GM12878 (cell line): ENCODE results near the gene CTSK. TPM values are rescaled to one million over a fixed set of nuclear protein-coding genes. Genes with fewer than 3 reads are reported as not detected.

Experiments
- ATAC-seq: fragments of 200-7000 bp; cut with Tn5 transposase; 3 replicates; pipeline ENCODE4 v1.9.1; 2020; ENCODE audit warnings: mild to moderate bottlenecking, moderate library complexity
- BruUV-seq: library from RNA; stranded (reverse); fragments of 400-500 nt; replicated peaks from 2 replicates; lab custom pipeline; 2021; lab: Mats Ljungman, UMichigan
- CTCF ChIA-PET: fragments of 300-600 bp; sonication (Branson Sonifier 250); formaldehyde crosslinking; extraction: SDS; loops from one replicate; lab custom pipeline; 2021; ENCODE audit warnings: inconsistent platforms; lab: Yijun Ruan, JAX
- POLR2A ChIA-PET: fragments of 350-600 bp; formaldehyde crosslinking; extraction: SDS; loops from one replicate; lab custom pipeline; 2021; ENCODE audit warnings: inconsistent platforms; lab: Charles Lee
- RAD21 ChIA-PET: fragments of 300-600 bp; sonication (Branson Sonifier 250); formaldehyde crosslinking; loops from one replicate; lab custom pipeline; 2023; ENCODE audit warnings: antibody characterized with exemption; ENCODE audit not compliant: unreplicated experiment; lab: Charles Lee
- SMC1A ChIA-PET: fragments of 300-600 bp; sonication (Branson Sonifier 250); formaldehyde crosslinking; loops from one replicate; lab custom pipeline; 2023; ENCODE audit not compliant: unreplicated experiment, uncharacterized antibody; lab: Charles Lee
- DNase-seq: peaks from one replicate; pipeline ENCODE4 v3.0.0-alpha.2; 2011; ENCODE audit warnings: low read depth, low spot score
- FAIRE-seq: peaks from 3 replicates; lab custom pipeline; 2011; peaks lifted over from hg19 to GRCh38; lab: Jason Lieb, UNC
- H2AFZ ChIP-seq: 2 replicates; pipeline ENCODE4 v1.6.0; 2011; ENCODE audit warnings: low read depth, low read length, control low read depth; ENCODE audit not compliant: control insufficient read depth
- H3K27ac ChIP-seq: 2 replicates; pipeline ENCODE4 v1.5.1; 2011; ENCODE audit warnings: control low read depth; ENCODE audit not compliant: control insufficient read depth, insufficient read depth
- H3K27me3 ChIP-seq, 2 experiments: replicated peaks in 1 of 2; 2 replicates each; pipeline versions ENCODE4 v1.6.0 to v1.6.1; 2011; ENCODE audit warnings: low read length in 1 of 2; ENCODE audit not compliant: control insufficient read depth in 2 of 2, insufficient read depth in 2 of 2
- H3K36me3 ChIP-seq, 2 experiments: 2 replicates each; pipeline ENCODE4 v1.5.1; 2011; ENCODE audit warnings: low read length in 1 of 2; ENCODE audit not compliant: control insufficient read depth in 2 of 2, insufficient read depth in 2 of 2
- H3K4me1 ChIP-seq: 2 replicates; pipeline ENCODE4 v1.6.1; 2011; ENCODE audit warnings: mild to moderate bottlenecking, low read length, moderate library complexity, mixed read lengths; ENCODE audit not compliant: control insufficient read depth, insufficient read depth
- H3K4me2 ChIP-seq: 2 replicates; pipeline ENCODE4 v1.6.0; 2011; ENCODE audit warnings: control low read depth; ENCODE audit not compliant: control insufficient read depth, insufficient read depth
- H3K4me3 ChIP-seq: fragments of 200-600 bp; sonication (generic); 2 replicates; pipeline ENCODE4 v1.5.1; 2016
- H3K79me2 ChIP-seq: 2 replicates; pipeline ENCODE4 v1.6.0; 2011; ENCODE audit warnings: low read length; ENCODE audit not compliant: control insufficient read depth, insufficient read depth
- H3K9ac ChIP-seq: 2 replicates; pipeline ENCODE4 v1.8.0; 2011; ENCODE audit warnings: low read length, control low read depth, mixed read lengths; ENCODE audit not compliant: control insufficient read depth, insufficient read depth
- H3K9me3 ChIP-seq: replicated peaks from 3 replicates; pipeline ENCODE4 v1.5.1; 2011; ENCODE audit warnings: mild to moderate bottlenecking, low read length; ENCODE audit not compliant: control insufficient read depth, insufficient read depth
- H4K20me1 ChIP-seq: 2 replicates; pipeline ENCODE4 v1.6.0; 2011; ENCODE audit not compliant: control insufficient read depth, insufficient read depth
- ATF3 ChIP-seq: IDR thresholded peaks from 2 replicates; pipeline ENCODE4 v1.6.1; 2011; ENCODE audit warnings: low read depth, mild to moderate bottlenecking, low read length, moderate library complexity, borderline replicate concordance; ENCODE audit errors: extremely low read depth
- BACH1 ChIP-seq: fragments of 450-650 bp; IDR thresholded peaks from 2 replicates; pipeline ENCODE4 v1.6.1; 2017; ENCODE audit warnings: mild to moderate bottlenecking, borderline replicate concordance
- CBX3 ChIP-seq: fragments of 200-600 bp; sonication (generic); IDR thresholded peaks from 2 replicates; pipeline ENCODE4 v1.6.1; 2016; ENCODE audit warnings: low read depth, borderline replicate concordance
- CEBPB ChIP-seq, 2 experiments: fragments of 150-350 bp in 1 of 2; IDR thresholded peaks; 2 replicates each; pipeline ENCODE4 v1.6.1; 2012 to 2014; ENCODE audit warnings: low read depth in 2 of 2, low read length in 2 of 2, borderline replicate concordance in 1 of 2, inconsistent platforms in 1 of 2
- CEBPZ ChIP-seq: fragments of 150-350 bp; IDR thresholded peaks from 2 replicates; pipeline ENCODE4 v1.6.1; 2016; ENCODE audit warnings: low read depth, low read length
- IRF3 ChIP-seq: fragments of 450-650 bp; IDR thresholded peaks from 2 replicates; pipeline ENCODE4 v1.6.1; 2014; ENCODE audit warnings: mild to moderate bottlenecking
- IRF4 ChIP-seq: IDR thresholded peaks from 2 replicates; pipeline ENCODE4 v1.6.1; 2011; ENCODE audit warnings: low read depth, low read length
- MTA3 ChIP-seq: IDR thresholded peaks from 2 replicates; pipeline ENCODE4 v1.6.1; 2012; ENCODE audit warnings: low read length, inconsistent platforms, borderline replicate concordance
- NFXL1 ChIP-seq: fragments of 450-650 bp; IDR thresholded peaks from 2 replicates; pipeline ENCODE4 v1.6.1; 2017; ENCODE audit warnings: antibody characterized with exemption, mild to moderate bottlenecking, borderline replicate concordance
- NR2C1 ChIP-seq: fragments of 450-650 bp; IDR thresholded peaks from 2 replicates; pipeline ENCODE4 v1.6.1; 2017; ENCODE audit warnings: antibody characterized with exemption, mild to moderate bottlenecking, moderate library complexity
- PBX3 ChIP-seq: IDR thresholded peaks from 2 replicates; pipeline ENCODE4 v1.6.1; 2011; ENCODE audit warnings: mild to moderate bottlenecking, low read depth, low read length, moderate library complexity; ENCODE audit not compliant: insufficient replicate concordance
- RAD21 ChIP-seq: IDR thresholded peaks from 2 replicates; pipeline ENCODE4 v1.6.1; 2011; ENCODE audit warnings: mild to moderate bottlenecking, low read depth, low read length, moderate library complexity; ENCODE audit not compliant: insufficient read depth
- WGBS: methylation state at CpG from one replicate; pipeline ENCODE4 v1.1.6; 2016; ENCODE audit warnings: low lambda C conversion rate; ENCODE audit not compliant: insufficient replicate concordance, insufficient coverage; ENCODE audit errors: missing lambda C conversion rate; 5-methylcytosine and 5-hydroxymethylcytosine counted together
- in situ Hi-C: fragments of 300-500 bp; cut with MboI; formaldehyde crosslinking; loops from 9 replicates; pipeline ENCODE4 v1.14.3; 2018; ENCODE audit warnings: mixed read lengths
- intact Hi-C: fragments of 100-400 bp; cut with micrococcal nuclease; formaldehyde crosslinking; loops from one replicate; pipeline ENCODE4 v1.14.2; 2022; ENCODE audit not compliant: unreplicated experiment
- polyA plus RNA-seq, 11 experiments: library from polyadenylated mRNA; depleted of rRNA in 4 of 11; unstranded in 6 of 11; stranded (reverse) in 5 of 11; fragments of >200 nt; fragmentation: Nextera tagmentation in 4 of 11; fragmentation: Illumina TruSeq in 1 of 11; extraction: Ambion mirVana in 4 of 11; extraction: Trizol in 1 of 11; gene quantifications; 1 replicate in 1 of 11; 2 replicates in 10 of 11; pipeline versions ENCODE4 v1.2.1 to v1.2.3, GENCODE V29; 2011 to 2016; ENCODE audit warnings: inconsistent platforms in 2 of 11, missing spikeins in 2 of 11, low read depth in 1 of 11
- total RNA-seq, 4 experiments: library from RNA; depleted of rRNA in 3 of 4; stranded (reverse); fragments of >200 nt in 3 of 4; fragmentation: Illumina TruSeq in 1 of 4; extraction: Trizol in 1 of 4; gene quantifications; 2 replicates each; pipeline versions ENCODE4 v1.2.1 to v1.2.3, GENCODE V29; 2013 to 2021

Gene CTSK
- total and polyA plus RNA-seq, 10 of the 15 experiments (the other 5 are each of a cell fraction or from before 2014, with no cell fraction given) = 0.40 to 3.1 (median 0.83) TPM

- TF ChIP-seq BACH1 (no peak), NR2C1 (no peak), CEBPB (IDR thresholded peaks at IDR 0.05; ENCODE audit: borderline replicate concordance in 1 of 2, low read depth in 2 of 2, low read length in 2 of 2) (no peak), ATF3 (no peak)
These were observed 38.5 kb upstream of the CTSK start (continued) for GRCh38 chr1:150846473-150847146.

GRCh38 chr1:150843474-150843873, 35.4 kb upstream of the CTSK start:
- Histone ChIP-seq H3K36me3 (no peaks in the 10 kb centered on the region; a peak in 1 of 4 replicates), H3K9me3 (no peaks in the 10 kb centered on the region), H3K27me3 (no peaks in the 10 kb centered on the region), H3K79me2 (no peaks in the 10 kb centered on the region), H3K4me3 (no peak overlapping the region), H4K20me1 (no peaks in the 10 kb centered on the region), H3K27ac (no peak overlapping the region), H3K4me2 (no peak overlapping the region), H2AFZ (no peak overlapping the region), H3K9ac (no peak overlapping the region), H3K4me1 (no peaks in the 10 kb centered on the region)
- RAD21 ChIA-PET = no interaction called here
- no peak for FAIRE-seq
- SMC1A ChIA-PET = interaction anchor here (1.2 to 1.3 kb wide), 2 partner anchors 39 to 40 kb away, joined by 3 read pairs; no protein-coding TSS in a partner anchor
- TF ChIP-seq CEBPB (IDR thresholded peaks at IDR 0.05; ENCODE audit: borderline replicate concordance in 1 of 2, low read depth in 2 of 2, low read length in 2 of 2) = no peak
- no peak for TF ChIP-seq MTA3
- TF ChIP-seq IRF3 = no peak
- no peak for TF ChIP-seq IRF4
- no peak for TF ChIP-seq CEBPZ
- TF ChIP-seq BACH1 = no peak
- no peak for TF ChIP-seq PBX3
- no peak for TF ChIP-seq CBX3
- TF ChIP-seq RAD21 = no peak
- no peak for TF ChIP-seq NFXL1
- CTCF ChIA-PET = interaction anchor here (0.8 to 1.3 kb wide), 2 partner anchors 15 to 311 kb away, joined by 3 to 4 read pairs; no protein-coding TSS in a partner anchor
- no TSS peak for BruUV-seq
- POLR2A ChIA-PET = no interaction called here
- WGBS = 98% methylated on average over 2 of the region's 2 CpGs
- DNase-seq = no peak
- no peak for ATAC-seq
- in situ Hi-C loops (no loop called here), intact Hi-C loops (loop anchor here (5.0 kb wide), 1 partner anchor 34 kb away; the partner anchor contains the start of gene ARNT)
